HepG2 (cell line): ENCODE measurements around the gene TMEM127. TPM values are rescaled to one million over a fixed set of nuclear protein-coding genes. Genes with fewer than 3 reads are reported as not detected.
A peak's percentile ranks its signal among the peaks of the same experiment; 100 is the strongest.

Source experiments
- HOXA5 ChIP-seq: sonication (generic); formaldehyde crosslinking; IDR thresholded peaks from 2 replicates; pipeline ENCODE4 v1.4.0; 2020; ENCODE audit warnings: missing genetic modification reagents
- NFIB ChIP-seq: sonication (generic); formaldehyde crosslinking; IDR thresholded peaks from 2 replicates; pipeline ENCODE4 v1.9.0; 2021; ENCODE audit warnings: missing genetic modification reagents, mild to moderate bottlenecking, borderline replicate concordance
- NFIC ChIP-seq: IDR thresholded peaks from 2 replicates; pipeline ENCODE4 v1.6.1; 2012; ENCODE audit warnings: mild to moderate bottlenecking, low read length, inconsistent platforms
- SOX13 ChIP-seq, 3 experiments: fragments of 450-650 bp in 1 of 3; sonication (generic) in 1 of 3; formaldehyde crosslinking in 1 of 3; IDR thresholded peaks in 2 of 3; conservative IDR thresholded peaks in 1 of 3; 2 replicates each; pipeline versions ENCODE4 v1.5.0 to v1.6.1; 2016 to 2020; ENCODE audit warnings: antibody characterized with exemption in 1 of 3, mild to moderate bottlenecking in 1 of 3, missing compliant biosample characterization in 1 of 3, missing genetic modification reagents in 1 of 3, moderate library complexity in 1 of 3
- ZNF180 ChIP-seq: sonication (generic); formaldehyde crosslinking; IDR thresholded peaks from 2 replicates; pipeline ENCODE4 v1.4.0; 2020; ENCODE audit warnings: low read depth, missing genetic modification reagents, borderline replicate concordance
- ZNF225 ChIP-seq: sonication (generic); formaldehyde crosslinking; IDR thresholded peaks from 2 replicates; pipeline ENCODE4 v1.4.0; 2020; ENCODE audit warnings: mild to moderate bottlenecking, missing genetic modification reagents
- ZNF280B ChIP-seq: sonication (generic); formaldehyde crosslinking; IDR thresholded peaks from 2 replicates; pipeline ENCODE4 v1.5.0; 2020; ENCODE audit warnings: missing genetic modification reagents, mild to moderate bottlenecking, borderline replicate concordance
- ZNF30 ChIP-seq: sonication (generic); formaldehyde crosslinking; IDR thresholded peaks from 2 replicates; pipeline ENCODE4 v1.5.0; 2020; ENCODE audit warnings: mild to moderate bottlenecking, missing genetic modification reagents
- ZNF333 ChIP-seq: sonication (generic); formaldehyde crosslinking; IDR thresholded peaks from 2 replicates; pipeline ENCODE4 v1.4.0; 2020; ENCODE audit warnings: mild to moderate bottlenecking, missing genetic modification reagents, borderline replicate concordance
- ZNF605 ChIP-seq: sonication (generic); formaldehyde crosslinking; IDR thresholded peaks from 2 replicates; pipeline ENCODE4 v1.8.0; 2022; ENCODE audit warnings: mild to moderate bottlenecking, missing genetic modification reagents
- polyA plus RNA-seq, 8 experiments: library from polyadenylated mRNA; depleted of rRNA in 3 of 8; stranded (reverse) in 7 of 8; unstranded in 1 of 8; fragments of >200 nt; fragmentation: Illumina TruSeq in 4 of 8; extraction: Trizol in 4 of 8; gene quantifications; 2 replicates each; pipeline versions ENCODE4 v1.2.1 to v1.2.3, GENCODE V29; 2011 to 2016; ENCODE audit warnings: low read depth in 4 of 8, missing spikeins in 1 of 8, mixed read lengths in 1 of 8; ENCODE audit not compliant: insufficient read depth in 1 of 8
- total RNA-seq, 5 experiments: library from RNA; depleted of rRNA; stranded (reverse); fragments of >200 nt; fragmentation: Illumina TruSeq; extraction: Trizol; gene quantifications; 2 replicates each; pipeline ENCODE4 v1.2.3, GENCODE V29; 2016; ENCODE audit warnings: low read depth in 1 of 5
- TF ChIP-seq, protein P1 (sequence below): sonication (generic); formaldehyde crosslinking; IDR thresholded peaks from 2 replicates; pipeline ENCODE4 v1.4.0; 2020; ENCODE audit warnings: mild to moderate bottlenecking, low read depth, missing genetic modification reagents
- TF ChIP-seq, protein P2 (sequence below): sonication (generic); formaldehyde crosslinking; IDR thresholded peaks from 2 replicates; pipeline ENCODE4 v1.4.0; 2020; ENCODE audit warnings: mild to moderate bottlenecking, missing genetic modification reagents, borderline replicate concordance
- TF ChIP-seq, protein P3 (sequence below): sonication (generic); formaldehyde crosslinking; IDR thresholded peaks from 2 replicates; pipeline ENCODE4 v1.4.0; 2020; ENCODE audit warnings: missing genetic modification reagents

TMEM127 gene
- total and polyA plus RNA-seq, 2 of the 13 experiments (the other 11 are each of a cell fraction or from before 2014, with no cell fraction given), result 21.5 to 33.9 TPM

GRCh38 chr2:96305979-96306308 is 40.1 kb upstream of the TMEM127 start (continued):
- TF ChIP-seq NFIB (0 out of 2 replicates have a peak, but pooled peaks have one; percentile 13), ZNF333 (CRISPR knock-in tag) (no peak), ZNF605 (CRISPR knock-in tag) (peak; percentile 42), HOXA5 (CRISPR knock-in tag) (no peak), NFIC (0 out of 2 replicates have a peak, but pooled peaks have one; percentile 7), ZNF225 (CRISPR knock-in tag) (0 out of 2 replicates have a peak, but pooled peaks have one; percentile 6), SOX13 (IDR thresholded peaks at IDR 0.05) (peak; percentile 41; the same call in 1 of the 2 replicates), SOX13 (CRISPR knock-in tag; conservative IDR thresholded peaks at IDR 0.05 in 1 of 2, IDR thresholded peaks at IDR 0.05 in 1 of 2) (no peak), ZNF180 (CRISPR knock-in tag) (no peak), ZNF30 (0 out of 2 replicates have a peak, but pooled peaks have one; percentile 69), ZNF280B (CRISPR knock-in tag) (no peak)
- TF ChIP-seq, protein P1, sequence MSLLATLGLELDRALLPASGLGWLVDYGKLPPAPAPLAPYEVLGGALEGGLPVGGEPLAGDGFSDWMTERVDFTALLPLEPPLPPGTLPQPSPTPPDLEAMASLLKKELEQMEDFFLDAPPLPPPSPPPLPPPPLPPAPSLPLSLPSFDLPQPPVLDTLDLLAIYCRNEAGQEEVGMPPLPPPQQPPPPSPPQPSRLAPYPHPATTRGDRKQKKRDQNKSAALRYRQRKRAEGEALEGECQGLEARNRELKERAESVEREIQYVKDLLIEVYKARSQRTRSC (CRISPR knock-in tag), result 0 out of 2 replicates have a peak, but pooled peaks have one; percentile 5
- TF ChIP-seq, protein P2, sequence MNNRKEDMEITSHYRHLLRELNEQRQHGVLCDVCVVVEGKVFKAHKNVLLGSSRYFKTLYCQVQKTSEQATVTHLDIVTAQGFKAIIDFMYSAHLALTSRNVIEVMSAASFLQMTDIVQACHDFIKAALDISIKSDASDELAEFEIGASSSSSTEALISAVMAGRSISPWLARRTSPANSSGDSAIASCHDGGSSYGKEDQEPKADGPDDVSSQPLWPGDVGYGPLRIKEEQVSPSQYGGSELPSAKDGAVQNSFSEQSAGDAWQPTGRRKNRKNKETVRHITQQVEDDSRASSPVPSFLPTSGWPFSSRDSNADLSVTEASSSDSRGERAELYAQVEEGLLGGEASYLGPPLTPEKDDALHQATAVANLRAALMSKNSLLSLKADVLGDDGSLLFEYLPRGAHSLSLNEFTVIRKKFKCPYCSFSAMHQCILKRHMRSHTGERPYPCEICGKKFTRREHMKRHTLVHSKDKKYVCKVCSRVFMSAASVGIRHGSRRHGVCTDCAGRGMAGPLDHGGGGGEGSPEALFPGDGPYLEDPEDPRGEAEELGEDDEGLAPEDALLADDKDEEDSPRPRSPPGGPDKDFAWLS (CRISPR knock-in tag), result no peak
- TF ChIP-seq, protein P3, sequence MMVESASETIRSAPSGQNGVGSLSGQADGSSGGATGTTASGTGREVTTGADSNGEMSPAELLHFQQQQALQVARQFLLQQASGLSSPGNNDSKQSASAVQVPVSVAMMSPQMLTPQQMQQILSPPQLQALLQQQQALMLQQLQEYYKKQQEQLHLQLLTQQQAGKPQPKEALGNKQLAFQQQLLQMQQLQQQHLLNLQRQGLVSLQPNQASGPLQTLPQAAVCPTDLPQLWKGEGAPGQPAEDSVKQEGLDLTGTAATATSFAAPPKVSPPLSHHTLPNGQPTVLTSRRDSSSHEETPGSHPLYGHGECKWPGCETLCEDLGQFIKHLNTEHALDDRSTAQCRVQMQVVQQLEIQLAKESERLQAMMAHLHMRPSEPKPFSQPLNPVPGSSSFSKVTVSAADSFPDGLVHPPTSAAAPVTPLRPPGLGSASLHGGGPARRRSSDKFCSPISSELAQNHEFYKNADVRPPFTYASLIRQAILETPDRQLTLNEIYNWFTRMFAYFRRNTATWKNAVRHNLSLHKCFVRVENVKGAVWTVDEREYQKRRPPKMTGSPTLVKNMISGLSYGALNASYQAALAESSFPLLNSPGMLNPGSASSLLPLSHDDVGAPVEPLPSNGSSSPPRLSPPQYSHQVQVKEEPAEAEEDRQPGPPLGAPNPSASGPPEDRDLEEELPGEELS (CRISPR knock-in tag), result no peak
